ENCODE data around the gene SNX9. TPM values are rescaled to one million over a fixed set of nuclear protein-coding genes. Genes with fewer than 3 reads are reported as not detected.

SNX9 gene
- total and polyA plus RNA-seq, 10 of the 15 experiments (the other 5 are each of a cell fraction or from before 2014, with no cell fraction given): 0.03 to 2.0 (median 0.37) TPM

DNA sequence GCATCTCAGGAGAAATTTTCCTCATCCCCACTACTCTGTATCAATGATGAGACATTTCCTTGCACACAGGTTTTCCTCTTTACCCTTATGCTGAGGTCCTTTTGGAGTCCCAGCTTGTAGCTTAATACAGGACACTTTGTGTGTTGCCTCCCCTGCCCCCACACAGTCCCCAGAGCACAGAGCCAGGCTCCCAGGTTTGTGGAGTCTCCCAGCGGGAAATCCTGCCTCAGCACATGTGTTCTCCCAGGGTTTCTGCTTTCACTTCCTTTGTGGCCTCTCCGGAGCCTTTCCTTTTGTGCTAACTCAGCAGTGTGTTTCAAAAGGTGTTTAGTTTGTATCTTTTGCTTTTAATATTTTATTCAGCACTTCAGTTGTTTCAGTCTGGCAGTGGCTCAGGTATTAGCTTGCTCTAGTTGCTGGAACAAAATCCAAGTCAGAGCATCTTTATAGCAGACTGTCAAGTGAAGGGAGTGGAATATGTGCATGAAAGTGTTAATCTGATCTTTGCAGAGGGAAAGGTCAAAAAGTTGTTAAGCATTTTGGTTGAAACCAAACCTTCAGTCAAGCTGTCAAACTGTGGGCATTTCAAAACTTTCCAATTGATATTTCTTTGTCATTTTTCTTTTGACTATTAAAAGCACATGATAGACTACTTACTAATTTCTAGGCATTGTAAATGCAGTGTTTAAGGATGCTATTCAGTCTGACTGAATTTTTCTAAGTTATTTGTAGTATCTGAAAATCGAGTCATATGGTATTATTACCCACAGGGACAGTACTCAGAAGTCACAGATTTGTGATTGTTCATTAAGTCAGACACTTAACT, 8.6 kb downstream of the SNX9 start:
- Histone ChIP-seq H3K9ac (ENCODE audit: control insufficient read depth, insufficient read depth, low read length) (no peak overlapping the region), H2AFZ (ENCODE audit: control insufficient read depth, low read depth, low read length) (no peak overlapping the region), H3K4me2 (ENCODE audit: control insufficient read depth, insufficient read depth) (no peak overlapping the region), H3K27ac (ENCODE audit: control insufficient read depth, insufficient read depth) (no peak overlapping the region), H3K79me2 (ENCODE audit: control insufficient read depth, insufficient read depth, low read length) (no peaks in the 10 kb centered on the region), H3K4me3 (no peak overlapping the region), H3K36me3 (ENCODE audit: control insufficient read depth in 2 of 2, insufficient read depth in 2 of 2, low read length in 1 of 2) (no peaks in the 10 kb centered on the region), H3K27me3 (replicated peaks in 1 of 2; ENCODE audit: control insufficient read depth in 2 of 2, insufficient read depth in 2 of 2, low read length in 1 of 2) (peaks cover 0 to 3% of the 10 kb centered on the region in 2 experiments; a peak in 1 of 4 replicates), H4K20me1 (ENCODE audit: control insufficient read depth, insufficient read depth) (no peaks in the 10 kb centered on the region), H3K4me1 (ENCODE audit: control insufficient read depth, insufficient read depth, low read length) (peaks cover 15% of the 10 kb centered on the region; the same call in 1 of the 2 replicates), H3K9me3 (replicated peaks; ENCODE audit: control insufficient read depth, insufficient read depth, low read length) (peaks cover 18% of the 10 kb centered on the region)
- TF ChIP-seq IRF5 (IDR thresholded peaks at IDR 0.05; ENCODE audit: borderline replicate concordance) (no peak), IKZF2 (IDR thresholded peaks at IDR 0.05) (0 out of 4 replicates have a peak, but pooled peaks of 1 of the 2 experiments have one; percentile 16), CREM (IDR thresholded peaks at IDR 0.05; ENCODE audit: low read depth) (no peak), EED (IDR thresholded peaks at IDR 0.05; ENCODE audit: low read depth) (no peak), SREBF2 (IDR thresholded peaks at IDR 0.05; ENCODE audit: low read length) (no peak), NR2F1 (conservative IDR thresholded peaks at IDR 0.05) (peak; percentile 62)
- TF ChIP-seq, protein P1, sequence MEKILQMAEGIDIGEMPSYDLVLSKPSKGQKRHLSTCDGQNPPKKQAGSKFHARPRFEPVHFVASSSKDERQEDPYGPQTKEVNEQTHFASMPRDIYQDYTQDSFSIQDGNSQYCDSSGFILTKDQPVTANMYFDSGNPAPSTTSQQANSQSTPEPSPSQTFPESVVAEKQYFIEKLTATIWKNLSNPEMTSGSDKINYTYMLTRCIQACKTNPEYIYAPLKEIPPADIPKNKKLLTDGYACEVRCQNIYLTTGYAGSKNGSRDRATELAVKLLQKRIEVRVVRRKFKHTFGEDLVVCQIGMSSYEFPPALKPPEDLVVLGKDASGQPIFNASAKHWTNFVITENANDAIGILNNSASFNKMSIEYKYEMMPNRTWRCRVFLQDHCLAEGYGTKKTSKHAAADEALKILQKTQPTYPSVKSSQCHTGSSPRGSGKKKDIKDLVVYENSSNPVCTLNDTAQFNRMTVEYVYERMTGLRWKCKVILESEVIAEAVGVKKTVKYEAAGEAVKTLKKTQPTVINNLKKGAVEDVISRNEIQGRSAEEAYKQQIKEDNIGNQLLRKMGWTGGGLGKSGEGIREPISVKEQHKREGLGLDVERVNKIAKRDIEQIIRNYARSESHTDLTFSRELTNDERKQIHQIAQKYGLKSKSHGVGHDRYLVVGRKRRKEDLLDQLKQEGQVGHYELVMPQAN (conservative IDR thresholded peaks at IDR 0.05): 0 out of 2 replicates have a peak, but pooled peaks have one; percentile 14
- no TSS peak for BruUV-seq (replicated peaks)
- CTCF ChIA-PET: interaction anchor here (0.7 to 1.0 kb wide), 3 partner anchors 15 to 73 kb away, joined by 3 read pairs; no protein-coding TSS in a partner anchor
- POLR2A ChIA-PET: no interaction called here
- FAIRE-seq (no peak), DNase-seq (ENCODE audit: low read depth, low spot score) (no peak), ATAC-seq (no peak)
- WGBS (ENCODE audit: insufficient coverage, insufficient replicate concordance, low lambda C conversion rate, missing lambda C conversion rate): 36% methylated on average over 3 of the region's 3 CpGs
- in situ Hi-C loops (cut with MboI) (no loop called here), intact Hi-C loops (cut with micrococcal nuclease; ENCODE audit: unreplicated experiment) (loop anchor here (2.0 kb wide), 1 partner anchor 67 kb away; no protein-coding TSS in a partner anchor)
- RAD21 ChIA-PET (ENCODE audit: unreplicated experiment): interaction anchor here (1.4 kb wide), 1 partner anchor 68 kb away, joined by 4 read pairs; no protein-coding TSS in a partner anchor
- SMC1A ChIA-PET (ENCODE audit: uncharacterized antibody, unreplicated experiment): interaction anchor here (0.9 kb wide), 1 partner anchor 41 kb away, joined by 5 read pairs; no protein-coding TSS in a partner anchor
